Gastroesophageal sphincter (tissue), 3 donors: ENCODE results near the gene OMP.

Experiments
- EP300 ChIP-seq: sonication (generic); formaldehyde crosslinking; IDR thresholded peaks from one replicate; pipeline ENCODE4 v1.6.1; 2017; ENCODE audit warnings: antibody characterized with exemption, mild to moderate bottlenecking
- POLR2A ChIP-seq, 2 donors: fragments of 450-650 bp; IDR thresholded peaks; one replicate each; pipeline ENCODE4 v1.6.1; 2017; ENCODE audit warnings: antibody characterized with exemption in 2 of 2, mild to moderate bottlenecking in 2 of 2, moderate library complexity in 1 of 2
- TF ChIP-seq, protein P1 (sequence below), 4 experiments: fragments of 200-600 bp in 2 of 4; fragments of 450-650 bp in 2 of 4; sonication (generic) in 1 of 4; IDR thresholded peaks; one replicate each; pipeline ENCODE4 v1.5.1; 2017 to 2019; ENCODE audit warnings: antibody characterized with exemption in 4 of 4, mild to moderate bottlenecking in 2 of 4, moderate library complexity in 2 of 4

- TF ChIP-seq, protein P1, sequence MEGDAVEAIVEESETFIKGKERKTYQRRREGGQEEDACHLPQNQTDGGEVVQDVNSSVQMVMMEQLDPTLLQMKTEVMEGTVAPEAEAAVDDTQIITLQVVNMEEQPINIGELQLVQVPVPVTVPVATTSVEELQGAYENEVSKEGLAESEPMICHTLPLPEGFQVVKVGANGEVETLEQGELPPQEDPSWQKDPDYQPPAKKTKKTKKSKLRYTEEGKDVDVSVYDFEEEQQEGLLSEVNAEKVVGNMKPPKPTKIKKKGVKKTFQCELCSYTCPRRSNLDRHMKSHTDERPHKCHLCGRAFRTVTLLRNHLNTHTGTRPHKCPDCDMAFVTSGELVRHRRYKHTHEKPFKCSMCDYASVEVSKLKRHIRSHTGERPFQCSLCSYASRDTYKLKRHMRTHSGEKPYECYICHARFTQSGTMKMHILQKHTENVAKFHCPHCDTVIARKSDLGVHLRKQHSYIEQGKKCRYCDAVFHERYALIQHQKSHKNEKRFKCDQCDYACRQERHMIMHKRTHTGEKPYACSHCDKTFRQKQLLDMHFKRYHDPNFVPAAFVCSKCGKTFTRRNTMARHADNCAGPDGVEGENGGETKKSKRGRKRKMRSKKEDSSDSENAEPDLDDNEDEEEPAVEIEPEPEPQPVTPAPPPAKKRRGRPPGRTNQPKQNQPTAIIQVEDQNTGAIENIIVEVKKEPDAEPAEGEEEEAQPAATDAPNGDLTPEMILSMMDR (IDR thresholded peaks at IDR 0.05): no peak
- TF ChIP-seq POLR2A (IDR thresholded peaks at IDR 0.05) (no peak), EP300 (no peak)
Observed at GRCh38 chr11:77093987-77094840, 8.4 kb upstream of the OMP start.
